Activated effector memory CD4-positive, alpha-beta T cell treated with anti-CD3 and anti-CD28 coated beads, Interleukin-2, amount 50 U/mL, for 16 hours (primary cell): ENCODE results near the gene PCNT.
"Not testable (repeated sequence)": the region's sequence is repeated elsewhere in the genome, so short reads cannot be mapped to it uniquely, and the experiment has no call there.

Experiments
- DNase-seq: peaks from one replicate; pipeline ENCODE4 v3.0.0-alpha.2; 2020

The PCNT gene

GRCh38 chr21:46363698-46364097, 39.7 kb downstream of the PCNT start:
- no peak for DNase-seq

- DNase-seq: no peak
Measured at GRCh38 chr21:46366091-46366490, 42.1 kb downstream of the PCNT start.

GRCh38 chr21:46366561-46366960, 42.6 kb downstream of the PCNT start:
- no peak for DNase-seq

GRCh38 chr21:46366966-46367365, 43.0 kb downstream of the PCNT start:
- DNase-seq: no peak

- no peak for DNase-seq
Measured at GRCh38 chr21:46368533-46369285, 44.8 kb downstream of the PCNT start.

- DNase-seq: no peak
Measured at GRCh38 chr21:46369520-46370235, 45.7 kb downstream of the PCNT start.

- DNase-seq: no peak
Measured at GRCh38 chr21:46371204-46372013, 47.5 kb downstream of the PCNT start.

GRCh38 chr21:46372014-46372485, 48.1 kb downstream of the PCNT start:
- DNase-seq: no peak

- not testable (repeated sequence) for DNase-seq
Measured at GRCh38 chr21:46372947-46373346, 49.0 kb downstream of the PCNT start.

- no peak for DNase-seq
Measured at GRCh38 chr21:46374761-46375389, 50.9 kb downstream of the PCNT start.

GRCh38 chr21:46375560-46376230, 51.7 kb downstream of the PCNT start:
- no peak for DNase-seq

GRCh38 chr21:46376231-46376628, 52.3 kb downstream of the PCNT start:
- DNase-seq: no peak

GRCh38 chr21:46376856-46377453, 53.0 kb downstream of the PCNT start:
- DNase-seq: no peak

- DNase-seq: no peak
Measured at GRCh38 chr21:46377789-46378188, 53.8 kb downstream of the PCNT start.

GRCh38 chr21:46379105-46379504, 55.1 kb downstream of the PCNT start:
- no peak for DNase-seq

GRCh38 chr21:46379691-46380090, 55.7 kb downstream of the PCNT start:
- no peak for DNase-seq

- no peak for DNase-seq
Measured at GRCh38 chr21:46381541-46381940, 57.6 kb downstream of the PCNT start.

- no peak for DNase-seq
Measured at GRCh38 chr21:46384556-46384955, 60.6 kb downstream of the PCNT start.

- no peak for DNase-seq
Measured at GRCh38 chr21:46385846-46386733, 62.1 kb downstream of the PCNT start.

- no peak for DNase-seq
Measured at GRCh38 chr21:46386734-46387088, 62.8 kb downstream of the PCNT start.
